ENCODE results near the gene C17orf78. TPM values are rescaled to one million over a fixed set of nuclear protein-coding genes. Genes with fewer than 3 reads are reported as not detected.
A peak's percentile ranks its signal among the peaks of the same experiment; 100 is the strongest.

The C17orf78 gene
- total RNA-seq, 6 experiments from 2014 or later, result not detected

DNA sequence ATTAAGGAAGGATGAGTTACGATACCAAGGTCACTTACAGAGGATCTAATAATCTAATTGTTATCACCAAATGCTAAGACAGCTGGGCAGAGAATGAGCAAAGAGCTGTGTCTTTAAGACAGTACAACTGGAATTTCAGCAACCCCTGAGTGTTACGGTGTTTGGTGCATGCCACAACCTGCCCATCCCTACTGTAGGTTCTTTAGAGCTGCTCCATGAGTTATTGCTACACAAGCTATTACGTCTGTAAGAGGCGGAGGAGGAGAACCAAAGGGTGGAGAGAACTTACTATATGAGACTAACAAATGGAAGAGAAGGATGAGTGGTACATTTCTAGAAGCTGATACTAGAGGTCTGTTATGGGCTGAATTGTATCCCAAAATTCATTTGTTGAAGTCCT lies 14.2 kb upstream of the C17orf78 start:
- Histone ChIP-seq H3K27me3 (no peaks in the 10 kb centered on the region), H3K4me1 (peaks cover 0 to 24% (median 8%) of the 10 kb centered on the region in 4 donors), H3K36me3 (no peaks in the 10 kb centered on the region), H3K4me3 (no peak overlapping the region), H3K27ac (no peak overlapping the region), H3K9me3 (no peaks in the 10 kb centered on the region)
- no peak for DNase-seq
- ATAC-seq, result no peak
- no peak for TF ChIP-seq POLR2A (IDR thresholded peaks at IDR 0.05)
- TF ChIP-seq, protein P1, sequence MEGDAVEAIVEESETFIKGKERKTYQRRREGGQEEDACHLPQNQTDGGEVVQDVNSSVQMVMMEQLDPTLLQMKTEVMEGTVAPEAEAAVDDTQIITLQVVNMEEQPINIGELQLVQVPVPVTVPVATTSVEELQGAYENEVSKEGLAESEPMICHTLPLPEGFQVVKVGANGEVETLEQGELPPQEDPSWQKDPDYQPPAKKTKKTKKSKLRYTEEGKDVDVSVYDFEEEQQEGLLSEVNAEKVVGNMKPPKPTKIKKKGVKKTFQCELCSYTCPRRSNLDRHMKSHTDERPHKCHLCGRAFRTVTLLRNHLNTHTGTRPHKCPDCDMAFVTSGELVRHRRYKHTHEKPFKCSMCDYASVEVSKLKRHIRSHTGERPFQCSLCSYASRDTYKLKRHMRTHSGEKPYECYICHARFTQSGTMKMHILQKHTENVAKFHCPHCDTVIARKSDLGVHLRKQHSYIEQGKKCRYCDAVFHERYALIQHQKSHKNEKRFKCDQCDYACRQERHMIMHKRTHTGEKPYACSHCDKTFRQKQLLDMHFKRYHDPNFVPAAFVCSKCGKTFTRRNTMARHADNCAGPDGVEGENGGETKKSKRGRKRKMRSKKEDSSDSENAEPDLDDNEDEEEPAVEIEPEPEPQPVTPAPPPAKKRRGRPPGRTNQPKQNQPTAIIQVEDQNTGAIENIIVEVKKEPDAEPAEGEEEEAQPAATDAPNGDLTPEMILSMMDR (IDR thresholded peaks at IDR 0.05), result no peak
- intact Hi-C loops (cut with DNase I), result no loop called here
- WGBS (ENCODE audit: insufficient coverage, low coverage, low lambda C conversion rate, missing lambda C conversion rate), result 70% methylated on average over 4 of the region's 4 CpGs

DNA sequence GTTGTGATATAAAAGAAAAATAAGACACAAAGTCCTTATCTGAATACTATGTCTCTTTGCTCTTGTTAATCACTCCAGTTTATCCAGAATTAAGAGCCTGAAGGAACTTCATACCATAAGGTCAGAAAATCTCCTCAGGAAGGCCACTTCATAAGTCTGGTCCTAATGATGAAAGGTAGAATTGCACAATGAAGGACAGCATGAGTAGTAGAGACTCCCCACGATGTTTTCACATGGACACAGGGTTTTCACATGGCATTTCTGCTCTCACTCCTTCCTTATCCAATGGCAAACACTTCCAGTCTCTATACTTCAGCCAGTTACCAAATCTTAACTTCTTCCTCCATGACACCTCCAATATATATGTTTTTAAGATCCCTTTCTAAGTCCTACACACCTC lies 10.2 kb upstream of the C17orf78 start:
- Histone ChIP-seq H3K27me3 (no peaks in the 10 kb centered on the region), H3K9me3 (no peaks in the 10 kb centered on the region), H3K4me1 (peaks cover 0 to 12% (median 2%) of the 10 kb centered on the region in 4 donors), H3K4me3 (no peak overlapping the region), H3K27ac (no peak overlapping the region), H3K36me3 (no peaks in the 10 kb centered on the region)
- no peak for TF ChIP-seq POLR2A (IDR thresholded peaks at IDR 0.05)
- TF ChIP-seq, protein P1 (IDR thresholded peaks at IDR 0.05), result no peak
- ATAC-seq (peak in 3 of 4 donors; percentile 22 to 46 (median 46)), DNase-seq (no peak)
- 18% methylated on average over 1 of the region's 1 CpG for WGBS (ENCODE audit: insufficient coverage, low coverage, low lambda C conversion rate, missing lambda C conversion rate)
- intact Hi-C loops (cut with DNase I), result no loop called here

DNA sequence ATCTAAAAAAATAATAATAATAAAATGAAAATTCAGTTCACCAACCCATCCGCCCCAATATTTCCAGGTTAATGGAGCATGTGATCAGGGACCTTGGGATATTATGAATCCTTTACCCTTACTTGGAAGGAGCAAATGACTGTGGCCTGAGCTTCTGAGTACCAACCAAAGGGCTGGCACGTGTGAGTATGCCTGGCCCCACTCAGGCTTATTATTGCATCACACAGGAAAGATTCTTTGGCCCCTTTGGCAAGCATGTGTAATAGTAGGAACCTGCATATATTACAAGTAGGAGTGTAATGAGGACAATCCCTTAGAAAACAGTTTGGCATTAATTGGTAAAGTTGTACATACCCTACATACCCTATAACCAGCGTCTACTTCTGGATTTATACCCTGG lies 7.2 kb upstream of the C17orf78 start:
- intact Hi-C loops (cut with DNase I), result no loop called here
- no peaks in the 10 kb centered on the region for H3K36me3 ChIP-seq
- H3K27me3 ChIP-seq, result no peaks in the 10 kb centered on the region
- no peaks in the 10 kb centered on the region for H3K9me3 ChIP-seq
- DNase-seq (peak in 1 of 3 donors; percentile 55), ATAC-seq (peak; percentile 68 to 87 (median 76))
- H3K4me3 ChIP-seq, result no peak overlapping the region
- H3K27ac ChIP-seq, result no peak overlapping the region
- no peak for TF ChIP-seq POLR2A (IDR thresholded peaks at IDR 0.05)
- TF ChIP-seq, protein P1 (IDR thresholded peaks at IDR 0.05), result no peak
- H3K4me1 ChIP-seq, result peaks cover 0 to 12% (median 2%) of the 10 kb centered on the region in 4 donors
- 60% methylated on average over 3 of the region's 3 CpGs for WGBS (ENCODE audit: insufficient coverage, low coverage, low lambda C conversion rate, missing lambda C conversion rate)

DNA sequence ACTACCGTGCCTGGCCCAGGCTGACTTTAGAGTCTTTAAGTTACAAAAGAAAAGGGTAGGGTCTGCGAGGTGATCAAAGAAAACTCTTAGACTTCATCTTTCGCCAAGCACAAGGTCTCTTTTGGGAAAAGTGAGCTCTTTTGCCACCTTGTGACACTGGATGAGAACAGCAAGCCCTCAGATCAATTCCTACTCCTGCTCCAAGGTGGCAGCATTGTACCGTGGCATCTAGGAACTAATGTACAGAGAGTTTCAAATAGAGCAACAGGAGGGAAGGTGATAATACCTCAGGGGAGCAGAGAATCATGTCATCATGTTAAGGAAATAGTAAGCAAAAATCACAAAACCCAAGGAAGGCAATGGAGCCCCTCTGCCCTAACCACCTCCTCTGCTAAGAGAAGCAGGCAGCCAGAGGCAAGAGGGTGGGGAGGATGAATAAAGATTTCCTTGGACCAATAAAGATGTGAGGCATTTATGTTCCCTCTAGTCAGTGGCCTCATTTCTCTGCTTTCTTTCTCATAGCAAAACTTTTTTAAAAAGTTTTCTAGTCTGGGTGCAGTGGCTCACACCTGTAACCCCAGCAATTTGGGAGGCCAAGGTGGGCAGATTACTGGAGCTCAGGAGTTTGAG lies 2.1 kb upstream of the C17orf78 start:
- TF ChIP-seq POLR2A (IDR thresholded peaks at IDR 0.05), result no peak
- TF ChIP-seq, protein P1 (IDR thresholded peaks at IDR 0.05), result peak; percentile 97 to 99 (median 98)
- DNase-seq, result peak in 2 of 3 donors; percentile 41 to 67
- Histone ChIP-seq H3K27ac (no peak overlapping the region), H3K27me3 (no peaks in the 10 kb centered on the region), H3K4me3 (no peak overlapping the region), H3K4me1 (peaks cover 0 to 4% (median under 1%) of the 10 kb centered on the region in 4 donors), H3K9me3 (no peaks in the 10 kb centered on the region), H3K36me3 (no peaks in the 10 kb centered on the region)
- intact Hi-C loops (cut with DNase I), result no loop called here
- ATAC-seq, result peak; percentile 96 to 99 (median 99)
- WGBS (ENCODE audit: insufficient coverage, low coverage, low lambda C conversion rate, missing lambda C conversion rate), result 1% methylated on average over 4 of the region's 4 CpGs

Measured in right lobe of liver (tissue), 6 donors.